ENCODE data around the gene PTPN14.

The PTPN14 gene

DNA sequence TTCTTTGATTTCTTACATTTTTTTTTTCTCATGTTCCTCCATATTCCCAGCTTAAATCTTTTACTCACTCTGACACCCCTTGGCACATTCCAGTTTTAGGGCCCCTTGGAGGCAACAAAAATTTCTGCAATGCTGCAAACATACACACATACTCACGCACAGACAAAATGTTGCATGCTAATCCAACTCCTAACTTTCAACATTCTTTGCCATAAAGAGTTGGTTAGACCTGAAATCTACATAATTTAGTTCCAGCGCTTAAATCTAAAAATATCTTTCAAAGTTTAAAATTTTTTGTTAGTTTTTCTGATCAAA is 103.9 kb downstream of the PTPN14 start:
- Histone ChIP-seq H2AFZ (ENCODE audit: low read length) (no peak overlapping the region), H4K20me1 (ENCODE audit: insufficient read depth, low read length, poor library complexity, severe bottlenecking) (no peaks in the 10 kb centered on the region), H3F3A (ENCODE audit: low read depth) (no peaks in the 10 kb centered on the region; the same call in 1 of the 2 replicates), H3K4me1 (ENCODE audit: insufficient read depth, low read length, poor library complexity, severe bottlenecking) (peaks cover 48% of the 10 kb centered on the region), H3K9ac (ENCODE audit: low read depth, low read length, poor library complexity, severe bottlenecking) (no peak overlapping the region), H3K79me2 (ENCODE audit: insufficient read depth, low read length) (no peaks in the 10 kb centered on the region), H3K9me3 (ENCODE audit: insufficient read depth, low read depth, low read length) (no peaks in the 10 kb centered on the region), H3K4me3 (ENCODE audit: low read length, poor library complexity, severe bottlenecking) (no peak overlapping the region), H3K36me3 (ENCODE audit: insufficient read depth, low read length) (no peaks in the 10 kb centered on the region; the same call in 1 of the 2 replicates), H3K9me2 (replicated peaks; ENCODE audit: low read depth, low read length) (no peaks in the 10 kb centered on the region), H3K27me3 (ENCODE audit: insufficient read depth, low read length, poor library complexity, severe bottlenecking) (no peaks in the 10 kb centered on the region), H3K4me2 (ENCODE audit: low read depth, low read length, poor library complexity, severe bottlenecking) (no peak overlapping the region)
- no peak for TF ChIP-seq EZH2phosphoT487 (IDR thresholded peaks at IDR 0.05; ENCODE audit: borderline replicate concordance)
- TF ChIP-seq, protein P1, sequence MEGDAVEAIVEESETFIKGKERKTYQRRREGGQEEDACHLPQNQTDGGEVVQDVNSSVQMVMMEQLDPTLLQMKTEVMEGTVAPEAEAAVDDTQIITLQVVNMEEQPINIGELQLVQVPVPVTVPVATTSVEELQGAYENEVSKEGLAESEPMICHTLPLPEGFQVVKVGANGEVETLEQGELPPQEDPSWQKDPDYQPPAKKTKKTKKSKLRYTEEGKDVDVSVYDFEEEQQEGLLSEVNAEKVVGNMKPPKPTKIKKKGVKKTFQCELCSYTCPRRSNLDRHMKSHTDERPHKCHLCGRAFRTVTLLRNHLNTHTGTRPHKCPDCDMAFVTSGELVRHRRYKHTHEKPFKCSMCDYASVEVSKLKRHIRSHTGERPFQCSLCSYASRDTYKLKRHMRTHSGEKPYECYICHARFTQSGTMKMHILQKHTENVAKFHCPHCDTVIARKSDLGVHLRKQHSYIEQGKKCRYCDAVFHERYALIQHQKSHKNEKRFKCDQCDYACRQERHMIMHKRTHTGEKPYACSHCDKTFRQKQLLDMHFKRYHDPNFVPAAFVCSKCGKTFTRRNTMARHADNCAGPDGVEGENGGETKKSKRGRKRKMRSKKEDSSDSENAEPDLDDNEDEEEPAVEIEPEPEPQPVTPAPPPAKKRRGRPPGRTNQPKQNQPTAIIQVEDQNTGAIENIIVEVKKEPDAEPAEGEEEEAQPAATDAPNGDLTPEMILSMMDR (conservative IDR thresholded peaks at IDR 0.05; ENCODE audit: low read length), result no peak

DNA sequence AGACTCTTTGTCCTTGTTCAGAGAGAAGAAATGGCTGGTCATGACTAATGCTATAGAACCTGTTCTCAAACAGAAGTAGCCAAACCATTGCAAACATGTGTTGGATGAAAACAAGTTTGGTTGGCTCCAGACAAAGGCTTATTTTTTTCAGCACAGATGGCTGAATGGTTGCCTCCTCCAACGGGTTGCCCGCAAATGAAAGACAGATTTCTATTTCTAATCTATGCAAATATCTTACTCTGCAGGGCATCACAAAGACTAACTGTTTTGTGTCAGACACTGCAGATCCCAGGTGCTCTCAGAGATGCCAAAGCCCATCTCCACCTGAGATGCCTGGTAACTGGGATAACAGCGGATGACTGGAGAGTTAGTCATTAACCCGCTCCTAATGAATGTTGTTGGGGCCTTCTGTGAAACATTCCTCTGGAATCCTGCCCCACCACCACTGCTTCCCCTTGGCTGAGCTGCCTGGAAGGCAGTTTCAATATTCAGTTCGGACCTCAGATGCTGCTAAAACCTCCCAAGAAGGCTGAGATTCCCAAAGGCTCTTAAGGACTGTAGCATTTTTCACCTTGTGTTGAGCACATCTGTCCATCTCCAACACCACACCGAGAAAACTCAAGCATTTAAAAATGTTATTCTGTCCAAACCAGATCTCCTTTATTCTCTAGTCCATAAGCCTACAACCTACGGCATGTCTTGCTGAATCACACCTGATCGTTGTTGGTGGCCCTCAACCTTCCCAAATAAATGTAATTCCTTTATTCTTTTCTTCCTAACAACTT is 104.4 kb downstream of the PTPN14 start:
- no peaks in the 10 kb centered on the region; the same call in 1 of the 2 replicates for H3K36me3 ChIP-seq (ENCODE audit: insufficient read depth, low read length)
- peak overlapping the region; percentile 76 for H3K4me2 ChIP-seq (ENCODE audit: low read depth, low read length, poor library complexity, severe bottlenecking)
- H3K9me3 ChIP-seq (ENCODE audit: insufficient read depth, low read depth, low read length), result no peaks in the 10 kb centered on the region
- H3K27me3 ChIP-seq (ENCODE audit: insufficient read depth, low read length, poor library complexity, severe bottlenecking), result no peaks in the 10 kb centered on the region
- H2AFZ ChIP-seq (ENCODE audit: low read length), result no peak overlapping the region
- H3K4me3 ChIP-seq (ENCODE audit: low read length, poor library complexity, severe bottlenecking), result peak overlapping the region; percentile 18
- no peaks in the 10 kb centered on the region for H4K20me1 ChIP-seq (ENCODE audit: insufficient read depth, low read length, poor library complexity, severe bottlenecking)
- peaks cover 54% of the 10 kb centered on the region for H3K4me1 ChIP-seq (ENCODE audit: insufficient read depth, low read length, poor library complexity, severe bottlenecking)
- H3K79me2 ChIP-seq (ENCODE audit: insufficient read depth, low read length), result no peaks in the 10 kb centered on the region
- peaks cover 3% of the 10 kb centered on the region; the same call in 1 of the 2 replicates for H3F3A ChIP-seq (ENCODE audit: low read depth)
- H3K9me2 ChIP-seq (replicated peaks; ENCODE audit: low read depth, low read length), result no peaks in the 10 kb centered on the region
- TF ChIP-seq, protein P1 (conservative IDR thresholded peaks at IDR 0.05; ENCODE audit: low read length), result no peak
- no peak for TF ChIP-seq EZH2phosphoT487 (IDR thresholded peaks at IDR 0.05; ENCODE audit: borderline replicate concordance)
- H3K9ac ChIP-seq (ENCODE audit: low read depth, low read length, poor library complexity, severe bottlenecking), result no peak overlapping the region

DNA sequence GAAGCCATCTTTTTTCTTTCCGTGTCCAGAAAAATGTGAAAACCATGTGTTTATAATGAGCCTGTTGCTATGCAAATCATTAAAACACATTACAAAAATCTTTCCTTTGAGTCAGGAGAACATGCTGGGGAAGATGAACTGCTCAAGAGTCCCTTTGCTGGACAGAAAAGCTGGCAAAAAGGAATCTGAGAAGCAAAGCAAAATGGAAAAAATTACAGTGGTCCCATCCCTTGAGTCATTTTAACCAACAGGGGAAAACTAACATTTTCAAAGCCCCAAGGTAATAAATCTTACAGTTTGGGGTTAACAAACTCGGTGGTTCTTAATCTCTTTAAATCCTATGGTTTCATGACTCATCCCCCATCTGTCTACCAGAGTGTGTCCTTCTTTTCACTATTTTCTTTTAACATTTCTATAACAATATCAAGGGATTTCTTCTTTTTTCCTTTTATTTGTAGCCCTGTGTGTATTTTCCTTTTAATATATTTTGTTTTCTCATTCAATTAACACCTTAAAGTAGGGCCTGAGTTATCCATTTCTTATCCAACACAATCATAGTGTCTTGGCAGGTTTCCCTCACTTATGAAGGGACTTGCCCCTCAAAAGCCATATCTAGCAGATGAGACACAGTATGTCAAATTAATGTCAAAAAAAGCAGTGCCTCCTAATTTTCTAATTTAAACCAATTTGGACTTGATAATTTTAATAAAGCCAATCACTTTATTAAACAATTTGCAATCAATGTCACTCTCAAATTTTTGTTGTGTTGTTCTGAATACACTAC is 105.4 kb downstream of the PTPN14 start:
- H4K20me1 ChIP-seq (ENCODE audit: insufficient read depth, low read length, poor library complexity, severe bottlenecking), result no peaks in the 10 kb centered on the region
- H3K27me3 ChIP-seq (ENCODE audit: insufficient read depth, low read length, poor library complexity, severe bottlenecking), result no peaks in the 10 kb centered on the region
- peaks cover 6% of the 10 kb centered on the region for H3F3A ChIP-seq (ENCODE audit: low read depth)
- TF ChIP-seq, protein P1 (conservative IDR thresholded peaks at IDR 0.05; ENCODE audit: low read length), result no peak
- TF ChIP-seq EZH2phosphoT487 (IDR thresholded peaks at IDR 0.05; ENCODE audit: borderline replicate concordance), result no peak
- H3K4me3 ChIP-seq (ENCODE audit: low read length, poor library complexity, severe bottlenecking), result peak overlapping the region; percentile 34
- no peaks in the 10 kb centered on the region; the same call in 1 of the 2 replicates for H3K36me3 ChIP-seq (ENCODE audit: insufficient read depth, low read length)
- no peaks in the 10 kb centered on the region for H3K79me2 ChIP-seq (ENCODE audit: insufficient read depth, low read length)
- no peaks in the 10 kb centered on the region for H3K9me3 ChIP-seq (ENCODE audit: insufficient read depth, low read depth, low read length)
- H3K4me2 ChIP-seq (ENCODE audit: low read depth, low read length, poor library complexity, severe bottlenecking), result peak overlapping the region; percentile 76
- H3K4me1 ChIP-seq (ENCODE audit: insufficient read depth, low read length, poor library complexity, severe bottlenecking), result peaks cover 62% of the 10 kb centered on the region
- H3K9me2 ChIP-seq (replicated peaks; ENCODE audit: low read depth, low read length), result no peaks in the 10 kb centered on the region
- no peak overlapping the region for H3K9ac ChIP-seq (ENCODE audit: low read depth, low read length, poor library complexity, severe bottlenecking)
- no peak overlapping the region for H2AFZ ChIP-seq (ENCODE audit: low read length)
